H1 (cell line): ENCODE data around the gene KDM6A.

Source experiments
- ASH2L ChIP-seq: fragments of 200-600, 300-600 bp; sonication (generic); IDR thresholded peaks from one replicate; pipeline ENCODE4 v1.7.1; 2017; ENCODE audit warnings: low read length
- CHD2 ChIP-seq: IDR thresholded peaks from 2 replicates; pipeline ENCODE4 v1.6.1; 2012; ENCODE audit warnings: low read length, improper control_type of control experiment
- EGR1 ChIP-seq: IDR thresholded peaks from 2 replicates; pipeline ENCODE4 v1.6.1; 2011; ENCODE audit warnings: low read depth, low read length, borderline replicate concordance
- EP300 ChIP-seq, 2 experiments: IDR thresholded peaks; 1 replicate in 1 of 2; 2 replicates in 1 of 2; pipeline ENCODE4 v1.6.1; 2011 to 2012; ENCODE audit warnings: low read depth in 2 of 2, low read length in 2 of 2, mild to moderate bottlenecking in 2 of 2, borderline replicate concordance in 1 of 2, inconsistent platforms in 1 of 2, moderate library complexity in 1 of 2
- JUN ChIP-seq: IDR thresholded peaks from 2 replicates; pipeline ENCODE4 v1.6.1; 2011; ENCODE audit warnings: low read depth, mild to moderate bottlenecking, improper control_type of control experiment, low read length
- JUND ChIP-seq: IDR thresholded peaks from 2 replicates; pipeline ENCODE4 v1.6.1; 2011; ENCODE audit warnings: mild to moderate bottlenecking, improper control_type of control experiment, low read length
- POLR2A ChIP-seq, 2 experiments: IDR thresholded peaks; 1 replicate in 1 of 2; 2 replicates in 1 of 2; pipeline ENCODE4 v1.6.1; 2011; ENCODE audit warnings: low read depth in 2 of 2, low read length in 2 of 2, mild to moderate bottlenecking in 2 of 2; ENCODE audit errors: control extremely low read depth in 1 of 2
- SP2 ChIP-seq: IDR thresholded peaks from 2 replicates; pipeline ENCODE4 v1.6.1; 2012; ENCODE audit warnings: mild to moderate bottlenecking, low read length, inconsistent platforms
- YY1 ChIP-seq: IDR thresholded peaks from 2 replicates; pipeline ENCODE4 v1.6.1; 2011; ENCODE audit warnings: low read depth, mild to moderate bottlenecking, low read length
- TF ChIP-seq, protein P1 (sequence below): IDR thresholded peaks from 2 replicates; pipeline ENCODE4 v1.6.1; 2012; ENCODE audit warnings: inconsistent platforms
- TF ChIP-seq, protein P2 (sequence below), 3 experiments: IDR thresholded peaks; 1 replicate in 2 of 3; 2 replicates in 1 of 3; pipeline versions ENCODE4 v1.5.1 to v1.6.1; 2011; ENCODE audit warnings: low read length in 3 of 3, mild to moderate bottlenecking in 3 of 3, inconsistent platforms in 2 of 3, low read depth in 1 of 3, moderate library complexity in 1 of 3; ENCODE audit not compliant: insufficient read depth in 1 of 3; ENCODE audit errors: control extremely low read depth in 1 of 3
- TF ChIP-seq, protein P3 (sequence below): fragments of 300-600 bp; sonication (generic); IDR thresholded peaks from 2 replicates; pipeline ENCODE4 v1.7.1; 2012; ENCODE audit warnings: low read length, moderate library complexity, mild to moderate bottlenecking, inconsistent platforms; ENCODE audit not compliant: insufficient replicate concordance
- TF ChIP-seq, protein P4 (sequence below): IDR thresholded peaks from 2 replicates; pipeline ENCODE4 v1.6.1; 2012; ENCODE audit warnings: inconsistent platforms

DNA sequence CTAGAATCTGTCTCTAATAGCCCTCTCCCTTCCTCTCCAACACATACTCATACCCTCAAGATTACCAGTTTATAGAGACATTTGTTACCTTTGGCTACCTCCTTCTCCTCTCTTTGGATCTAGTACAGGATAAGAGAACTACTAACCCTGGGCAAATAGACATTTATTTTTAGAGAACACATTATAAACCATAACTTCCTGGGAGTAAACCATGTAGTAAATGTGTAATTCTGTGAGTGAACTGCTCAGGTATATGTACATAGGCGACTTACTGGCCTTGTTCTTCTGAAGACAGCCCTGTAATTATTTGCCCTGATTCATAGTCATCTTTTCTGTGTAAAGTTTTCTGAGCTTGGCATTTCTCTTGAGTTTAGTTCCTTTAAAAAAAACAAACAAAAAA lies 94.2 kb downstream of the KDM6A start:
- TF ChIP-seq POLR2A (IDR thresholded peaks at IDR 0.05; ENCODE audit: control extremely low read depth in 1 of 2, low read depth in 2 of 2, low read length in 2 of 2) (no peak), JUN (no peak), ASH2L (no peak), JUND (no peak), CHD2 (no peak), EP300 (IDR thresholded peaks at IDR 0.05; ENCODE audit: borderline replicate concordance in 1 of 2, low read depth in 2 of 2, low read length in 2 of 2) (no peak), YY1 (no peak), SP2 (no peak), EGR1 (no peak)
- TF ChIP-seq, protein P1, sequence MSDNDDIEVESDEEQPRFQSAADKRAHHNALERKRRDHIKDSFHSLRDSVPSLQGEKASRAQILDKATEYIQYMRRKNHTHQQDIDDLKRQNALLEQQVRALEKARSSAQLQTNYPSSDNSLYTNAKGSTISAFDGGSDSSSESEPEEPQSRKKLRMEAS = no peak
- TF ChIP-seq, protein P2, sequence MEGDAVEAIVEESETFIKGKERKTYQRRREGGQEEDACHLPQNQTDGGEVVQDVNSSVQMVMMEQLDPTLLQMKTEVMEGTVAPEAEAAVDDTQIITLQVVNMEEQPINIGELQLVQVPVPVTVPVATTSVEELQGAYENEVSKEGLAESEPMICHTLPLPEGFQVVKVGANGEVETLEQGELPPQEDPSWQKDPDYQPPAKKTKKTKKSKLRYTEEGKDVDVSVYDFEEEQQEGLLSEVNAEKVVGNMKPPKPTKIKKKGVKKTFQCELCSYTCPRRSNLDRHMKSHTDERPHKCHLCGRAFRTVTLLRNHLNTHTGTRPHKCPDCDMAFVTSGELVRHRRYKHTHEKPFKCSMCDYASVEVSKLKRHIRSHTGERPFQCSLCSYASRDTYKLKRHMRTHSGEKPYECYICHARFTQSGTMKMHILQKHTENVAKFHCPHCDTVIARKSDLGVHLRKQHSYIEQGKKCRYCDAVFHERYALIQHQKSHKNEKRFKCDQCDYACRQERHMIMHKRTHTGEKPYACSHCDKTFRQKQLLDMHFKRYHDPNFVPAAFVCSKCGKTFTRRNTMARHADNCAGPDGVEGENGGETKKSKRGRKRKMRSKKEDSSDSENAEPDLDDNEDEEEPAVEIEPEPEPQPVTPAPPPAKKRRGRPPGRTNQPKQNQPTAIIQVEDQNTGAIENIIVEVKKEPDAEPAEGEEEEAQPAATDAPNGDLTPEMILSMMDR (IDR thresholded peaks at IDR 0.05; ENCODE audit: control extremely low read depth in 1 of 3, insufficient read depth in 1 of 3, low read depth in 1 of 3, low read length in 3 of 3) = no peak
- TF ChIP-seq, protein P3, sequence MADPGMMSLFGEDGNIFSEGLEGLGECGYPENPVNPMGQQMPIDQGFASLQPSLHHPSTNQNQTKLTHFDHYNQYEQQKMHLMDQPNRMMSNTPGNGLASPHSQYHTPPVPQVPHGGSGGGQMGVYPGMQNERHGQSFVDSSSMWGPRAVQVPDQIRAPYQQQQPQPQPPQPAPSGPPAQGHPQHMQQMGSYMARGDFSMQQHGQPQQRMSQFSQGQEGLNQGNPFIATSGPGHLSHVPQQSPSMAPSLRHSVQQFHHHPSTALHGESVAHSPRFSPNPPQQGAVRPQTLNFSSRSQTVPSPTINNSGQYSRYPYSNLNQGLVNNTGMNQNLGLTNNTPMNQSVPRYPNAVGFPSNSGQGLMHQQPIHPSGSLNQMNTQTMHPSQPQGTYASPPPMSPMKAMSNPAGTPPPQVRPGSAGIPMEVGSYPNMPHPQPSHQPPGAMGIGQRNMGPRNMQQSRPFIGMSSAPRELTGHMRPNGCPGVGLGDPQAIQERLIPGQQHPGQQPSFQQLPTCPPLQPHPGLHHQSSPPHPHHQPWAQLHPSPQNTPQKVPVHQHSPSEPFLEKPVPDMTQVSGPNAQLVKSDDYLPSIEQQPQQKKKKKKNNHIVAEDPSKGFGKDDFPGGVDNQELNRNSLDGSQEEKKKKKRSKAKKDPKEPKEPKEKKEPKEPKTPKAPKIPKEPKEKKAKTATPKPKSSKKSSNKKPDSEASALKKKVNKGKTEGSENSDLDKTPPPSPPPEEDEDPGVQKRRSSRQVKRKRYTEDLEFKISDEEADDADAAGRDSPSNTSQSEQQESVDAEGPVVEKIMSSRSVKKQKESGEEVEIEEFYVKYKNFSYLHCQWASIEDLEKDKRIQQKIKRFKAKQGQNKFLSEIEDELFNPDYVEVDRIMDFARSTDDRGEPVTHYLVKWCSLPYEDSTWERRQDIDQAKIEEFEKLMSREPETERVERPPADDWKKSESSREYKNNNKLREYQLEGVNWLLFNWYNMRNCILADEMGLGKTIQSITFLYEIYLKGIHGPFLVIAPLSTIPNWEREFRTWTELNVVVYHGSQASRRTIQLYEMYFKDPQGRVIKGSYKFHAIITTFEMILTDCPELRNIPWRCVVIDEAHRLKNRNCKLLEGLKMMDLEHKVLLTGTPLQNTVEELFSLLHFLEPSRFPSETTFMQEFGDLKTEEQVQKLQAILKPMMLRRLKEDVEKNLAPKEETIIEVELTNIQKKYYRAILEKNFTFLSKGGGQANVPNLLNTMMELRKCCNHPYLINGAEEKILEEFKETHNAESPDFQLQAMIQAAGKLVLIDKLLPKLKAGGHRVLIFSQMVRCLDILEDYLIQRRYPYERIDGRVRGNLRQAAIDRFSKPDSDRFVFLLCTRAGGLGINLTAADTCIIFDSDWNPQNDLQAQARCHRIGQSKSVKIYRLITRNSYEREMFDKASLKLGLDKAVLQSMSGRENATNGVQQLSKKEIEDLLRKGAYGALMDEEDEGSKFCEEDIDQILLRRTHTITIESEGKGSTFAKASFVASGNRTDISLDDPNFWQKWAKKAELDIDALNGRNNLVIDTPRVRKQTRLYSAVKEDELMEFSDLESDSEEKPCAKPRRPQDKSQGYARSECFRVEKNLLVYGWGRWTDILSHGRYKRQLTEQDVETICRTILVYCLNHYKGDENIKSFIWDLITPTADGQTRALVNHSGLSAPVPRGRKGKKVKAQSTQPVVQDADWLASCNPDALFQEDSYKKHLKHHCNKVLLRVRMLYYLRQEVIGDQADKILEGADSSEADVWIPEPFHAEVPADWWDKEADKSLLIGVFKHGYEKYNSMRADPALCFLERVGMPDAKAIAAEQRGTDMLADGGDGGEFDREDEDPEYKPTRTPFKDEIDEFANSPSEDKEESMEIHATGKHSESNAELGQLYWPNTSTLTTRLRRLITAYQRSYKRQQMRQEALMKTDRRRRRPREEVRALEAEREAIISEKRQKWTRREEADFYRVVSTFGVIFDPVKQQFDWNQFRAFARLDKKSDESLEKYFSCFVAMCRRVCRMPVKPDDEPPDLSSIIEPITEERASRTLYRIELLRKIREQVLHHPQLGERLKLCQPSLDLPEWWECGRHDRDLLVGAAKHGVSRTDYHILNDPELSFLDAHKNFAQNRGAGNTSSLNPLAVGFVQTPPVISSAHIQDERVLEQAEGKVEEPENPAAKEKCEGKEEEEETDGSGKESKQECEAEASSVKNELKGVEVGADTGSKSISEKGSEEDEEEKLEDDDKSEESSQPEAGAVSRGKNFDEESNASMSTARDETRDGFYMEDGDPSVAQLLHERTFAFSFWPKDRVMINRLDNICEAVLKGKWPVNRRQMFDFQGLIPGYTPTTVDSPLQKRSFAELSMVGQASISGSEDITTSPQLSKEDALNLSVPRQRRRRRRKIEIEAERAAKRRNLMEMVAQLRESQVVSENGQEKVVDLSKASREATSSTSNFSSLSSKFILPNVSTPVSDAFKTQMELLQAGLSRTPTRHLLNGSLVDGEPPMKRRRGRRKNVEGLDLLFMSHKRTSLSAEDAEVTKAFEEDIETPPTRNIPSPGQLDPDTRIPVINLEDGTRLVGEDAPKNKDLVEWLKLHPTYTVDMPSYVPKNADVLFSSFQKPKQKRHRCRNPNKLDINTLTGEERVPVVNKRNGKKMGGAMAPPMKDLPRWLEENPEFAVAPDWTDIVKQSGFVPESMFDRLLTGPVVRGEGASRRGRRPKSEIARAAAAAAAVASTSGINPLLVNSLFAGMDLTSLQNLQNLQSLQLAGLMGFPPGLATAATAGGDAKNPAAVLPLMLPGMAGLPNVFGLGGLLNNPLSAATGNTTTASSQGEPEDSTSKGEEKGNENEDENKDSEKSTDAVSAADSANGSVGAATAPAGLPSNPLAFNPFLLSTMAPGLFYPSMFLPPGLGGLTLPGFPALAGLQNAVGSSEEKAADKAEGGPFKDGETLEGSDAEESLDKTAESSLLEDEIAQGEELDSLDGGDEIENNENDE = no peak
- TF ChIP-seq, protein P4, sequence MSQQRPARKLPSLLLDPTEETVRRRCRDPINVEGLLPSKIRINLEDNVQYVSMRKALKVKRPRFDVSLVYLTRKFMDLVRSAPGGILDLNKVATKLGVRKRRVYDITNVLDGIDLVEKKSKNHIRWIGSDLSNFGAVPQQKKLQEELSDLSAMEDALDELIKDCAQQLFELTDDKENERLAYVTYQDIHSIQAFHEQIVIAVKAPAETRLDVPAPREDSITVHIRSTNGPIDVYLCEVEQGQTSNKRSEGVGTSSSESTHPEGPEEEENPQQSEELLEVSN = no peak
